GM23248 (cell line): ENCODE measurements around the gene TESPA1.

Source experiments
- EZH2 ChIP-seq: fragments of 200-600 bp; sonication (generic); IDR thresholded peaks from 2 replicates; pipeline ENCODE4 v1.6.1; 2018; ENCODE audit warnings: antibody characterized with exemption, mild to moderate bottlenecking; ENCODE audit not compliant: insufficient read depth, poor library complexity, severe bottlenecking
- EZH2phosphoT487 ChIP-seq: fragments of 200-600 bp; sonication (generic); IDR thresholded peaks from 2 replicates; pipeline ENCODE4 v1.6.1; 2018; ENCODE audit warnings: antibody characterized with exemption, moderate library complexity, mild to moderate bottlenecking, low read depth; ENCODE audit not compliant: insufficient read depth

DNA sequence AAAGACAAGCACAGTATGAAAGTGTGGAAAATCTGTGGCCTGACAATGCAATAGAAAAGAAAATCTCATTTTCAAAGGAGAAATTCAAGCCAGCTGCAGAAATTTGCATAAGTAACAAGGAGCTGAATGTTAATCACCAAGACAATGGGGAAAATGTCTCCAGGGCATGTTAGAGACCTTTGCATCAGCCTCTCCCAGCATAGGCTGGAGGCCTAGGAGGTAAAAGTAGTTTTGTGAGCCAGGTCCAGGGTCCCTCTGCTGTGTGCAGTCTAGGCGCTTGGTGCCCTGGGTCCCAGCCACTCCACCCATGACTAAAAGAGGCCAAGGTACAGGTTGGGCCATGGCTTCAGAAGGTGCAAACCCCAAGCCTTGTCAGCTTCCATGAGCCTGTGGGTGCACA, 58.3 kb downstream of the TESPA1 start:
- no peak for TF ChIP-seq EZH2
- no peak for TF ChIP-seq EZH2phosphoT487
